HEK293 (cell line): Measurements from ENCODE around the gene MATN3.

Source experiments
- CTCF ChIP-seq: fragments of 450-650 bp; formaldehyde crosslinking; IDR thresholded peaks from 2 replicates; pipeline ENCODE4 v1.5.1; 2016; ENCODE audit warnings: missing biosample characterization, missing genetic modification characterization
- PRDM1 ChIP-seq: fragments of 450-650 bp; formaldehyde crosslinking; IDR thresholded peaks from 2 replicates; pipeline ENCODE4; 2016; ENCODE audit warnings: missing biosample characterization, missing genetic modification characterization
- SCRT1 ChIP-seq: fragments of 450-650 bp; formaldehyde crosslinking; IDR thresholded peaks from 2 replicates; pipeline ENCODE4 v1.5.1; 2016; ENCODE audit warnings: missing biosample characterization, missing genetic modification characterization, borderline replicate concordance
- SCRT2 ChIP-seq: fragments of 450-650 bp; formaldehyde crosslinking; IDR thresholded peaks from 2 replicates; pipeline ENCODE4 v1.5.1; 2016; ENCODE audit warnings: missing biosample characterization, missing genetic modification characterization
- ZNF10 ChIP-seq: fragments of 450-650 bp; formaldehyde crosslinking; IDR thresholded peaks from 2 replicates; pipeline ENCODE4 v1.5.1; 2017; ENCODE audit warnings: missing biosample characterization, missing genetic modification characterization
- ZNF561 ChIP-seq: fragments of 450-650 bp; IDR thresholded peaks from 2 replicates; pipeline ENCODE4 v1.5.1; 2018; ENCODE audit warnings: missing biosample characterization, missing genetic modification characterization, borderline replicate concordance

- TF ChIP-seq SCRT2 (tag by site-specific recombination) (no peak), ZNF561 (tag by site-specific recombination) (no peak), ZNF10 (tag by site-specific recombination) (no peak), PRDM1 (tag by site-specific recombination) (no peak), SCRT1 (tag by site-specific recombination) (no peak), CTCF (tag by site-specific recombination) (no peak; the same call in 1 of the 2 replicates)
These were observed 22.1 kb downstream of the MATN3 start for GRCh38 chr2:19990416-19990728.
